ENCODE data around the gene OR11H7.

GRCh38 chr14:20223410-20223809 is 5.4 kb upstream of the OR11H7 start, which contains the start of gene OR11H6:
- TF ChIP-seq CTCF (IDR thresholded peaks at IDR 0.05) (no peak), POLR2A (IDR thresholded peaks at IDR 0.05) (no peak)
